GM12878 (cell line): ENCODE measurements around the gene NAE1. TPM values are rescaled to one million over a fixed set of nuclear protein-coding genes. Genes with fewer than 3 reads are reported as not detected.

ENCODE experiments used
- ATAC-seq: fragments of 200-7000 bp; cut with Tn5 transposase; 3 replicates; pipeline ENCODE4 v1.9.1; 2020; ENCODE audit warnings: mild to moderate bottlenecking, moderate library complexity
- BruUV-seq: library from RNA; stranded (reverse); fragments of 400-500 nt; replicated peaks from 2 replicates; lab custom pipeline; 2021; lab: Mats Ljungman, UMichigan
- CTCF ChIA-PET: fragments of 300-600 bp; sonication (Branson Sonifier 250); formaldehyde crosslinking; extraction: SDS; loops from one replicate; lab custom pipeline; 2021; ENCODE audit warnings: inconsistent platforms; lab: Yijun Ruan, JAX
- POLR2A ChIA-PET: fragments of 350-600 bp; formaldehyde crosslinking; extraction: SDS; loops from one replicate; lab custom pipeline; 2021; ENCODE audit warnings: inconsistent platforms; lab: Charles Lee
- RAD21 ChIA-PET: fragments of 300-600 bp; sonication (Branson Sonifier 250); formaldehyde crosslinking; loops from one replicate; lab custom pipeline; 2023; ENCODE audit warnings: antibody characterized with exemption; ENCODE audit not compliant: unreplicated experiment; lab: Charles Lee
- SMC1A ChIA-PET: fragments of 300-600 bp; sonication (Branson Sonifier 250); formaldehyde crosslinking; loops from one replicate; lab custom pipeline; 2023; ENCODE audit not compliant: unreplicated experiment, uncharacterized antibody; lab: Charles Lee
- DNase-seq: peaks from one replicate; pipeline ENCODE4 v3.0.0-alpha.2; 2011; ENCODE audit warnings: low read depth, low spot score
- FAIRE-seq: peaks from 3 replicates; lab custom pipeline; 2011; peaks lifted over from hg19 to GRCh38; lab: Jason Lieb, UNC
- H2AFZ ChIP-seq: 2 replicates; pipeline ENCODE4 v1.6.0; 2011; ENCODE audit warnings: low read depth, low read length, control low read depth; ENCODE audit not compliant: control insufficient read depth
- H3K27ac ChIP-seq: 2 replicates; pipeline ENCODE4 v1.5.1; 2011; ENCODE audit warnings: control low read depth; ENCODE audit not compliant: control insufficient read depth, insufficient read depth
- H3K27me3 ChIP-seq, 2 experiments: replicated peaks in 1 of 2; 2 replicates each; pipeline versions ENCODE4 v1.6.0 to v1.6.1; 2011; ENCODE audit warnings: low read length in 1 of 2; ENCODE audit not compliant: control insufficient read depth in 2 of 2, insufficient read depth in 2 of 2
- H3K36me3 ChIP-seq, 2 experiments: 2 replicates each; pipeline ENCODE4 v1.5.1; 2011; ENCODE audit warnings: low read length in 1 of 2; ENCODE audit not compliant: control insufficient read depth in 2 of 2, insufficient read depth in 2 of 2
- H3K4me1 ChIP-seq: 2 replicates; pipeline ENCODE4 v1.6.1; 2011; ENCODE audit warnings: mild to moderate bottlenecking, low read length, moderate library complexity, mixed read lengths; ENCODE audit not compliant: control insufficient read depth, insufficient read depth
- H3K4me2 ChIP-seq: 2 replicates; pipeline ENCODE4 v1.6.0; 2011; ENCODE audit warnings: control low read depth; ENCODE audit not compliant: control insufficient read depth, insufficient read depth
- H3K4me3 ChIP-seq: fragments of 200-600 bp; sonication (generic); 2 replicates; pipeline ENCODE4 v1.5.1; 2016
- H3K79me2 ChIP-seq: 2 replicates; pipeline ENCODE4 v1.6.0; 2011; ENCODE audit warnings: low read length; ENCODE audit not compliant: control insufficient read depth, insufficient read depth
- H3K9ac ChIP-seq: 2 replicates; pipeline ENCODE4 v1.8.0; 2011; ENCODE audit warnings: low read length, control low read depth, mixed read lengths; ENCODE audit not compliant: control insufficient read depth, insufficient read depth
- H3K9me3 ChIP-seq: replicated peaks from 3 replicates; pipeline ENCODE4 v1.5.1; 2011; ENCODE audit warnings: mild to moderate bottlenecking, low read length; ENCODE audit not compliant: control insufficient read depth, insufficient read depth
- H4K20me1 ChIP-seq: 2 replicates; pipeline ENCODE4 v1.6.0; 2011; ENCODE audit not compliant: control insufficient read depth, insufficient read depth
- TBL1XR1 ChIP-seq: IDR thresholded peaks from 2 replicates; pipeline ENCODE4 v1.6.1; 2012; ENCODE audit warnings: low read depth, low read length, improper control_type of control experiment
- WGBS: methylation state at CpG from one replicate; pipeline ENCODE4 v1.1.6; 2016; ENCODE audit warnings: low lambda C conversion rate; ENCODE audit not compliant: insufficient replicate concordance, insufficient coverage; ENCODE audit errors: missing lambda C conversion rate; 5-methylcytosine and 5-hydroxymethylcytosine counted together
- in situ Hi-C: fragments of 300-500 bp; cut with MboI; formaldehyde crosslinking; loops from 9 replicates; pipeline ENCODE4 v1.14.3; 2018; ENCODE audit warnings: mixed read lengths
- intact Hi-C: fragments of 100-400 bp; cut with micrococcal nuclease; formaldehyde crosslinking; loops from one replicate; pipeline ENCODE4 v1.14.2; 2022; ENCODE audit not compliant: unreplicated experiment
- polyA plus RNA-seq, 11 experiments: library from polyadenylated mRNA; depleted of rRNA in 4 of 11; unstranded in 6 of 11; stranded (reverse) in 5 of 11; fragments of >200 nt; fragmentation: Nextera tagmentation in 4 of 11; fragmentation: Illumina TruSeq in 1 of 11; extraction: Ambion mirVana in 4 of 11; extraction: Trizol in 1 of 11; gene quantifications; 1 replicate in 1 of 11; 2 replicates in 10 of 11; pipeline versions ENCODE4 v1.2.1 to v1.2.3, GENCODE V29; 2011 to 2016; ENCODE audit warnings: inconsistent platforms in 2 of 11, missing spikeins in 2 of 11, low read depth in 1 of 11
- total RNA-seq, 4 experiments: library from RNA; depleted of rRNA in 3 of 4; stranded (reverse); fragments of >200 nt in 3 of 4; fragmentation: Illumina TruSeq in 1 of 4; extraction: Trizol in 1 of 4; gene quantifications; 2 replicates each; pipeline versions ENCODE4 v1.2.1 to v1.2.3, GENCODE V29; 2013 to 2021
- TF ChIP-seq, protein P1 (sequence below): fragments of 450-650 bp; formaldehyde crosslinking; IDR thresholded peaks from 2 replicates; pipeline ENCODE4 v1.5.0; 2022; ENCODE audit warnings: mild to moderate bottlenecking, missing genetic modification characterization

The NAE1 gene
- total and polyA plus RNA-seq, 10 of the 15 experiments (the other 5 are each of a cell fraction or from before 2014, with no cell fraction given): 58.7 to 106 (median 78.7) TPM

DNA sequence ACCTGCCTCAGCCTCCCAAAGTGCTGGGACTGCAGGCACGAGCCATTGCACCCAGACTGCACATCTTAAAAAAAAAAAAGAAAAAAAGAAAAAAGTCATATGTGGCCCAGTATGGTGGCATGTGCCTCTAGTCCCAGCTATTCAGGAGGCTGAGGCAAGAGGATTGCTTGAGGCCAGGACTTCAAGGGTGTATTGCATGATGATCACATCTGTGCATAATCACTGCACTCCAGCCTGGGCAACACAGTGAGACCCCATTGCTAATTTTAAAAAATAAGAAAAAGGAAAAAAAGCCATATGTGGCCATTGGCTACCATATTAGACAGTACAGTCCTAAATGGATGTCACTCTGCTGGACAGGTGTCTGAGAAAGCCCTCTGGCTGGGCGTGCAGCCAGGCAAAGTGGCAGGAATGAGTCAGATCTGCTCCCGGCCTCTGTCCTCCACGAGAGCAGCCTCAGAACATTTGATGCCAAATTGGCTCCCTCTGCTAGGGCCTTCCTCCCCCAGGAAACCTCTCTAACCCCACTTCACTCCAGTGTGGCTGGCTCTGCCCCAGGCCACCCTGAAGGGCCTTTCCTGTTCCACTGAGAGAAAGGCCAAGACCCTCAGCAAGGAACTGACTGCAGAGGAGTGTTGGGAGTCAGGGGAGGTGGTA is 28.1 kb upstream of the NAE1 start:
- H4K20me1 ChIP-seq: no peaks in the 10 kb centered on the region
- FAIRE-seq (no peak), ATAC-seq (peak; percentile 80), DNase-seq (no peak)
- in situ Hi-C loops (no loop called here), intact Hi-C loops (no loop called here)
- H3K9ac ChIP-seq: no peak overlapping the region
- no peak overlapping the region; the same call in 1 of the 2 replicates for H3K27ac ChIP-seq
- TF ChIP-seq, protein P1, sequence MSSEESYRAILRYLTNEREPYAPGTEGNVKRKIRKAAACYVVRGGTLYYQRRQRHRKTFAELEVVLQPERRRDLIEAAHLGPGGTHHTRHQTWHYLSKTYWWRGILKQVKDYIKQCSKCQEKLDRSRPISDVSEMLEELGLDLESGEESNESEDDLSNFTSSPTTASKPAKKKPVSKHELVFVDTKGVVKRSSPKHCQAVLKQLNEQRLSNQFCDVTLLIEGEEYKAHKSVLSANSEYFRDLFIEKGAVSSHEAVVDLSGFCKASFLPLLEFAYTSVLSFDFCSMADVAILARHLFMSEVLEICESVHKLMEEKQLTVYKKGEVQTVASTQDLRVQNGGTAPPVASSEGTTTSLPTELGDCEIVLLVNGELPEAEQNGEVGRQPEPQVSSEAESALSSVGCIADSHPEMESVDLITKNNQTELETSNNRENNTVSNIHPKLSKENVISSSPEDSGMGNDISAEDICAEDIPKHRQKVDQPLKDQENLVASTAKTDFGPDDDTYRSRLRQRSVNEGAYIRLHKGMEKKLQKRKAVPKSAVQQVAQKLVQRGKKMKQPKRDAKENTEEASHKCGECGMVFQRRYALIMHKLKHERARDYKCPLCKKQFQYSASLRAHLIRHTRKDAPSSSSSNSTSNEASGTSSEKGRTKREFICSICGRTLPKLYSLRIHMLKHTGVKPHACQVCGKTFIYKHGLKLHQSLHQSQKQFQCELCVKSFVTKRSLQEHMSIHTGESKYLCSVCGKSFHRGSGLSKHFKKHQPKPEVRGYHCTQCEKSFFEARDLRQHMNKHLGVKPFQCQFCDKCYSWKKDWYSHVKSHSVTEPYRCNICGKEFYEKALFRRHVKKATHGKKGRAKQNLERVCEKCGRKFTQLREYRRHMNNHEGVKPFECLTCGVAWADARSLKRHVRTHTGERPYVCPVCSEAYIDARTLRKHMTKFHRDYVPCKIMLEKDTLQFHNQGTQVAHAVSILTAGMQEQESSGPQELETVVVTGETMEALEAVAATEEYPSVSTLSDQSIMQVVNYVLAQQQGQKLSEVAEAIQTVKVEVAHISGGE (CRISPR knock-in tag): no peak
- no peak for TF ChIP-seq TBL1XR1
- RAD21 ChIA-PET: no interaction called here
- H3K4me1 ChIP-seq: peaks cover 4% of the 10 kb centered on the region
- POLR2A ChIA-PET: interaction anchor here (0.7 kb wide), 2 partner anchors 28 to 185 kb away, joined by 4 to 7 read pairs; partner anchors contain the start of gene NAE1
- no peak overlapping the region for H2AFZ ChIP-seq
- H3K9me3 ChIP-seq: no peaks in the 10 kb centered on the region
- SMC1A ChIA-PET: no interaction called here
- no peaks in the 10 kb centered on the region for H3K36me3 ChIP-seq
- no TSS peak for BruUV-seq
- no peaks in the 10 kb centered on the region for H3K27me3 ChIP-seq
- no peak overlapping the region for H3K4me3 ChIP-seq
- H3K4me2 ChIP-seq: no peak overlapping the region
- WGBS: 12% methylated on average over 4 of the region's 4 CpGs
- CTCF ChIA-PET: interaction anchor here (0.6 to 4.4 kb wide), 4 partner anchors 8 to 224 kb away, joined by 3 to 31 read pairs (median 8); partner anchors contain the start of gene NAE1
- H3K79me2 ChIP-seq: no peaks in the 10 kb centered on the region
